GM12878 (cell line): Measurements from ENCODE around the gene NRXN3. TPM values are rescaled to one million over a fixed set of nuclear protein-coding genes. Genes with fewer than 3 reads are reported as not detected.

Source experiments
- ATAC-seq: fragments of 200-7000 bp; cut with Tn5 transposase; 3 replicates; pipeline ENCODE4 v1.9.1; 2020; ENCODE audit warnings: mild to moderate bottlenecking, moderate library complexity
- BruUV-seq: library from RNA; stranded (reverse); fragments of 400-500 nt; replicated peaks from 2 replicates; lab custom pipeline; 2021; lab: Mats Ljungman, UMichigan
- CTCF ChIA-PET: fragments of 300-600 bp; sonication (Branson Sonifier 250); formaldehyde crosslinking; extraction: SDS; loops from one replicate; lab custom pipeline; 2021; ENCODE audit warnings: inconsistent platforms; lab: Yijun Ruan, JAX
- POLR2A ChIA-PET: fragments of 350-600 bp; formaldehyde crosslinking; extraction: SDS; loops from one replicate; lab custom pipeline; 2021; ENCODE audit warnings: inconsistent platforms; lab: Charles Lee
- RAD21 ChIA-PET: fragments of 300-600 bp; sonication (Branson Sonifier 250); formaldehyde crosslinking; loops from one replicate; lab custom pipeline; 2023; ENCODE audit warnings: antibody characterized with exemption; ENCODE audit not compliant: unreplicated experiment; lab: Charles Lee
- SMC1A ChIA-PET: fragments of 300-600 bp; sonication (Branson Sonifier 250); formaldehyde crosslinking; loops from one replicate; lab custom pipeline; 2023; ENCODE audit not compliant: unreplicated experiment, uncharacterized antibody; lab: Charles Lee
- DNase-seq: peaks from one replicate; pipeline ENCODE4 v3.0.0-alpha.2; 2011; ENCODE audit warnings: low read depth, low spot score
- FAIRE-seq: peaks from 3 replicates; lab custom pipeline; 2011; peaks lifted over from hg19 to GRCh38; lab: Jason Lieb, UNC
- H2AFZ ChIP-seq: 2 replicates; pipeline ENCODE4 v1.6.0; 2011; ENCODE audit warnings: low read depth, low read length, control low read depth; ENCODE audit not compliant: control insufficient read depth
- H3K27ac ChIP-seq: 2 replicates; pipeline ENCODE4 v1.5.1; 2011; ENCODE audit warnings: control low read depth; ENCODE audit not compliant: control insufficient read depth, insufficient read depth
- H3K27me3 ChIP-seq, 2 experiments: replicated peaks in 1 of 2; 2 replicates each; pipeline versions ENCODE4 v1.6.0 to v1.6.1; 2011; ENCODE audit warnings: low read length in 1 of 2; ENCODE audit not compliant: control insufficient read depth in 2 of 2, insufficient read depth in 2 of 2
- H3K36me3 ChIP-seq, 2 experiments: 2 replicates each; pipeline ENCODE4 v1.5.1; 2011; ENCODE audit warnings: low read length in 1 of 2; ENCODE audit not compliant: control insufficient read depth in 2 of 2, insufficient read depth in 2 of 2
- H3K4me1 ChIP-seq: 2 replicates; pipeline ENCODE4 v1.6.1; 2011; ENCODE audit warnings: mild to moderate bottlenecking, low read length, moderate library complexity, mixed read lengths; ENCODE audit not compliant: control insufficient read depth, insufficient read depth
- H3K4me2 ChIP-seq: 2 replicates; pipeline ENCODE4 v1.6.0; 2011; ENCODE audit warnings: control low read depth; ENCODE audit not compliant: control insufficient read depth, insufficient read depth
- H3K4me3 ChIP-seq: fragments of 200-600 bp; sonication (generic); 2 replicates; pipeline ENCODE4 v1.5.1; 2016
- H3K79me2 ChIP-seq: 2 replicates; pipeline ENCODE4 v1.6.0; 2011; ENCODE audit warnings: low read length; ENCODE audit not compliant: control insufficient read depth, insufficient read depth
- H3K9ac ChIP-seq: 2 replicates; pipeline ENCODE4 v1.8.0; 2011; ENCODE audit warnings: low read length, control low read depth, mixed read lengths; ENCODE audit not compliant: control insufficient read depth, insufficient read depth
- H3K9me3 ChIP-seq: replicated peaks from 3 replicates; pipeline ENCODE4 v1.5.1; 2011; ENCODE audit warnings: mild to moderate bottlenecking, low read length; ENCODE audit not compliant: control insufficient read depth, insufficient read depth
- H4K20me1 ChIP-seq: 2 replicates; pipeline ENCODE4 v1.6.0; 2011; ENCODE audit not compliant: control insufficient read depth, insufficient read depth
- BHLHE40 ChIP-seq, 2 experiments: fragments of 450-650 bp in 1 of 2; IDR thresholded peaks; 2 replicates each; pipeline ENCODE4 v1.6.1; 2011 to 2017; ENCODE audit warnings: low read depth in 2 of 2, borderline replicate concordance in 1 of 2, improper control_type of control experiment in 1 of 2, low read length in 1 of 2, mild to moderate bottlenecking in 1 of 2
- DPF2 ChIP-seq: fragments of 450-650 bp; IDR thresholded peaks from 2 replicates; pipeline ENCODE4 v1.6.1; 2017; ENCODE audit warnings: mild to moderate bottlenecking
- NFXL1 ChIP-seq: fragments of 450-650 bp; IDR thresholded peaks from 2 replicates; pipeline ENCODE4 v1.6.1; 2017; ENCODE audit warnings: antibody characterized with exemption, mild to moderate bottlenecking, borderline replicate concordance
- NRF1 ChIP-seq: conservative IDR thresholded peaks from 2 replicates; pipeline ENCODE4 v1.6.1; 2011; ENCODE audit warnings: mild to moderate bottlenecking, low read depth, low read length, improper control_type of control experiment
- SPI1 ChIP-seq: IDR thresholded peaks from 2 replicates; pipeline ENCODE4 v1.6.1; 2011; ENCODE audit warnings: low read depth, mild to moderate bottlenecking, low read length, moderate library complexity, borderline replicate concordance; ENCODE audit not compliant: insufficient read depth
- TAF1 ChIP-seq: IDR thresholded peaks from 2 replicates; pipeline ENCODE4 v1.6.1; 2011; ENCODE audit warnings: mild to moderate bottlenecking, low read depth, low read length, borderline replicate concordance
- TARDBP ChIP-seq: IDR thresholded peaks from 2 replicates; pipeline ENCODE4 v1.6.1; 2016; ENCODE audit warnings: borderline replicate concordance
- WGBS: methylation state at CpG from one replicate; pipeline ENCODE4 v1.1.6; 2016; ENCODE audit warnings: low lambda C conversion rate; ENCODE audit not compliant: insufficient replicate concordance, insufficient coverage; ENCODE audit errors: missing lambda C conversion rate; 5-methylcytosine and 5-hydroxymethylcytosine counted together
- in situ Hi-C: fragments of 300-500 bp; cut with MboI; formaldehyde crosslinking; loops from 9 replicates; pipeline ENCODE4 v1.14.3; 2018; ENCODE audit warnings: mixed read lengths
- intact Hi-C: fragments of 100-400 bp; cut with micrococcal nuclease; formaldehyde crosslinking; loops from one replicate; pipeline ENCODE4 v1.14.2; 2022; ENCODE audit not compliant: unreplicated experiment
- polyA plus RNA-seq, 11 experiments: library from polyadenylated mRNA; depleted of rRNA in 4 of 11; unstranded in 6 of 11; stranded (reverse) in 5 of 11; fragments of >200 nt; fragmentation: Nextera tagmentation in 4 of 11; fragmentation: Illumina TruSeq in 1 of 11; extraction: Ambion mirVana in 4 of 11; extraction: Trizol in 1 of 11; gene quantifications; 1 replicate in 1 of 11; 2 replicates in 10 of 11; pipeline versions ENCODE4 v1.2.1 to v1.2.3, GENCODE V29; 2011 to 2016; ENCODE audit warnings: inconsistent platforms in 2 of 11, missing spikeins in 2 of 11, low read depth in 1 of 11
- total RNA-seq, 4 experiments: library from RNA; depleted of rRNA in 3 of 4; stranded (reverse); fragments of >200 nt in 3 of 4; fragmentation: Illumina TruSeq in 1 of 4; extraction: Trizol in 1 of 4; gene quantifications; 2 replicates each; pipeline versions ENCODE4 v1.2.1 to v1.2.3, GENCODE V29; 2013 to 2021
- TF ChIP-seq, protein P1 (sequence below): IDR thresholded peaks from 2 replicates; pipeline ENCODE4 v1.6.1; 2011; ENCODE audit warnings: low read depth, low read length, improper control_type of control experiment, borderline replicate concordance
- TF ChIP-seq, protein P2 (sequence below): IDR thresholded peaks from 2 replicates; pipeline ENCODE4 v1.6.1; 2011; ENCODE audit warnings: borderline replicate concordance, low read depth, mild to moderate bottlenecking, moderate library complexity, low read length; ENCODE audit not compliant: insufficient read depth, poor library complexity, severe bottlenecking

The NRXN3 gene
- total and polyA plus RNA-seq, 10 of the 15 experiments (the other 5 are each of a cell fraction or from before 2014, with no cell fraction given) = 0.52 to 3.3 (median 1.4) TPM

DNA sequence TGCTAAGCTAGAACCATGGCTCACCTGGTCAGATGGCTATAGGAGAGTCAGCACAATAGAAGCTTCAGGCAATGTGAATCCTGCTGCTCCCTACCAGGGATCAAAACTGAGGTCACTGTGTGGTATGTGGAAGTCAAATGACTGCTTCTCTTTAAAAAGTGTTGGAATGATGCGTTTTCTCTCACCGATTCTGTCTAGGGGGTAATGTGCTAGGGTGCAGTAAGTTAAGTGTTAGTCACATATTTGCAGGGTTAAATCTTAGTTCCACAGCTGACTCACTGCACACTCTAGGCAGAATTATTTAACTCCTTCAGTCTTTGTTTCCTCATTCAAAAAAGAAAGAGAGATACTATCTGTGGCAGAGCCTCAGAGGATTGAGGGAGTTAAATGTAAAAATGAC, 1344.5 kb downstream of the NRXN3 start:
- DNase-seq = no peak
- Histone ChIP-seq H3K79me2 (no peaks in the 10 kb centered on the region), H3K27me3 (no peaks in the 10 kb centered on the region), H3K9ac (no peak overlapping the region)
- RAD21 ChIA-PET = no interaction called here
- no peak for TF ChIP-seq DPF2
- no peak for TF ChIP-seq SPI1
- no peak for TF ChIP-seq TARDBP
- TF ChIP-seq, protein P1, sequence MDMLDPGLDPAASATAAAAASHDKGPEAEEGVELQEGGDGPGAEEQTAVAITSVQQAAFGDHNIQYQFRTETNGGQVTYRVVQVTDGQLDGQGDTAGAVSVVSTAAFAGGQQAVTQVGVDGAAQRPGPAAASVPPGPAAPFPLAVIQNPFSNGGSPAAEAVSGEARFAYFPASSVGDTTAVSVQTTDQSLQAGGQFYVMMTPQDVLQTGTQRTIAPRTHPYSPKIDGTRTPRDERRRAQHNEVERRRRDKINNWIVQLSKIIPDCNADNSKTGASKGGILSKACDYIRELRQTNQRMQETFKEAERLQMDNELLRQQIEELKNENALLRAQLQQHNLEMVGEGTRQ = no peak
- no peak for TF ChIP-seq NFXL1
- TF ChIP-seq, protein P2, sequence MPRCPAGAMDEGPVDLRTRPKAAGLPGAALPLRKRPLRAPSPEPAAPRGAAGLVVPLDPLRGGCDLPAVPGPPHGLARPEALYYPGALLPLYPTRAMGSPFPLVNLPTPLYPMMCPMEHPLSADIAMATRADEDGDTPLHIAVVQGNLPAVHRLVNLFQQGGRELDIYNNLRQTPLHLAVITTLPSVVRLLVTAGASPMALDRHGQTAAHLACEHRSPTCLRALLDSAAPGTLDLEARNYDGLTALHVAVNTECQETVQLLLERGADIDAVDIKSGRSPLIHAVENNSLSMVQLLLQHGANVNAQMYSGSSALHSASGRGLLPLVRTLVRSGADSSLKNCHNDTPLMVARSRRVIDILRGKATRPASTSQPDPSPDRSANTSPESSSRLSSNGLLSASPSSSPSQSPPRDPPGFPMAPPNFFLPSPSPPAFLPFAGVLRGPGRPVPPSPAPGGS = no peak
- TF ChIP-seq TAF1 = no peak
- no peak for TF ChIP-seq NRF1
- TF ChIP-seq BHLHE40 (IDR thresholded peaks at IDR 0.05; ENCODE audit: borderline replicate concordance in 1 of 2, low read depth in 2 of 2, low read length in 1 of 2) = no peak
- TF ChIP-seq, all 136 proteins: peak for 0
- Histone ChIP-seq H3K9me3 (no peaks in the 10 kb centered on the region), H2AFZ (no peak overlapping the region), H4K20me1 (no peaks in the 10 kb centered on the region), H3K4me3 (no peak overlapping the region), H3K36me3 (no peaks in the 10 kb centered on the region), H3K4me1 (no peaks in the 10 kb centered on the region), H3K4me2 (no peak overlapping the region), H3K27ac (no peak overlapping the region)
- WGBS = 26% methylated on average over 2 of the region's 2 CpGs
- ChIA-PET CTCF (no interaction called here), SMC1A (no interaction called here), POLR2A (no interaction called here)
- intact Hi-C loops = no loop called here
- no TSS peak for BruUV-seq
- FAIRE-seq (no peak), ATAC-seq (no peak)
- in situ Hi-C loops = no loop called here
